Breast epithelium (tissue), 4 donors: Measurements from ENCODE around the gene AMMECR1L. TPM values are rescaled to one million over a fixed set of nuclear protein-coding genes. Genes with fewer than 3 reads are reported as not detected.

Source experiments
- DNase-seq, 2 donors: peaks; one replicate each; pipeline ENCODE4 v3.0.0-alpha.2; 2019; ENCODE audit warnings: low spot score in 2 of 2
- H3K27ac ChIP-seq, 2 donors: fragments of 200-600 bp; sonication (generic) in 1 of 2; one replicate each; pipeline ENCODE4 v1.5.1; 2016 to 2019; ENCODE audit warnings: mild to moderate bottlenecking in 1 of 2
- H3K27me3 ChIP-seq, 2 donors: fragments of 200-600 bp; sonication (generic) in 1 of 2; one replicate each; pipeline versions ENCODE4 v1.5.1 to v1.6.0; 2017 to 2019; ENCODE audit warnings: control low read depth in 1 of 2, mild to moderate bottlenecking in 1 of 2
- H3K36me3 ChIP-seq: fragments of 200-600 bp; one replicate; pipeline ENCODE4 v1.5.1; 2019
- H3K4me1 ChIP-seq, 2 donors: fragments of 200-600 bp; sonication (generic); one replicate each; pipeline ENCODE4 v1.5.1; 2016 to 2019; ENCODE audit warnings: control low read depth in 1 of 2
- H3K4me3 ChIP-seq, 3 donors: fragments of 200-600 bp; sonication (generic); 1 replicate in 2 of 3; 2 replicates in 1 of 3; pipeline ENCODE4 v1.5.1; 2016 to 2019; ENCODE audit warnings: mild to moderate bottlenecking in 3 of 3, moderate library complexity in 2 of 3
- H3K9me3 ChIP-seq, 2 donors: fragments of 200-600 bp; sonication (generic) in 1 of 2; one replicate each; pipeline ENCODE4 v1.5.1; 2016 to 2019; ENCODE audit warnings: control low read depth in 1 of 2
- CTCF ChIP-seq, 3 donors: fragments of 450-650 bp; IDR thresholded peaks; one replicate each; pipeline ENCODE4 v1.5.1; 2016 to 2017; ENCODE audit warnings: antibody characterized with exemption in 3 of 3, mild to moderate bottlenecking in 3 of 3, moderate library complexity in 3 of 3
- POLR2A ChIP-seq: fragments of 450-650 bp; IDR thresholded peaks from one replicate; pipeline ENCODE4 v1.6.1; 2016; ENCODE audit warnings: antibody characterized with exemption, mild to moderate bottlenecking, moderate library complexity
- POLR2AphosphoS5 ChIP-seq, 3 donors: sonication (generic); formaldehyde crosslinking; IDR thresholded peaks; one replicate each; pipeline ENCODE4 v1.6.1; 2017; ENCODE audit warnings: antibody characterized with exemption in 3 of 3
- intact Hi-C: fragments of 100-400 bp; cut with DNase I; formaldehyde crosslinking; loops from one replicate; pipeline ENCODE4 v1.15.1; 2023; ENCODE audit warnings: low total_unique reads
- total RNA-seq, 3 donors: library from RNA; depleted of rRNA; stranded (reverse); fragments of >200 nt; gene quantifications; one replicate each; pipeline ENCODE4 v1.1.0, GENCODE V29; 2016

Gene AMMECR1L
- total RNA-seq, 3 donors from 2014 or later: 14.4 to 16.4 (median 15.0) TPM

- Histone ChIP-seq H3K27me3 (no peaks in the 10 kb centered on the region), H3K9me3 (no peaks in the 10 kb centered on the region), H3K27ac (no peak overlapping the region), H3K4me3 (no peak overlapping the region), H3K4me1 (peaks cover 0 to 7% of the 10 kb centered on the region in 2 donors), H3K36me3 (no peaks in the 10 kb centered on the region)
- no peak for DNase-seq
- no peak for TF ChIP-seq POLR2AphosphoS5 (IDR thresholded peaks at IDR 0.05)
- TF ChIP-seq POLR2A: no peak
- TF ChIP-seq CTCF (IDR thresholded peaks at IDR 0.05): no peak
- intact Hi-C loops: no loop called here
These were observed 32.1 kb downstream of the AMMECR1L start for GRCh38 chr2:127853671-127854070.

- intact Hi-C loops: no loop called here
- no peak for DNase-seq
- no peak for TF ChIP-seq POLR2AphosphoS5 (IDR thresholded peaks at IDR 0.05)
- no peak for TF ChIP-seq CTCF (IDR thresholded peaks at IDR 0.05)
- TF ChIP-seq POLR2A: no peak
- no peak overlapping the region for H3K4me3 ChIP-seq
- peaks cover 0 to 7% of the 10 kb centered on the region in 2 donors for H3K4me1 ChIP-seq
- no peaks in the 10 kb centered on the region for H3K27me3 ChIP-seq
- H3K36me3 ChIP-seq: no peaks in the 10 kb centered on the region
- H3K9me3 ChIP-seq: no peaks in the 10 kb centered on the region
- no peak overlapping the region for H3K27ac ChIP-seq
These were observed 33.4 kb downstream of the AMMECR1L start for GRCh38 chr2:127852388-127852787.

- no peak for TF ChIP-seq POLR2AphosphoS5 (IDR thresholded peaks at IDR 0.05)
- TF ChIP-seq CTCF (IDR thresholded peaks at IDR 0.05): no peak
- TF ChIP-seq POLR2A: no peak
- Histone ChIP-seq H3K4me1 (no peaks in the 10 kb centered on the region), H3K27ac (no peak overlapping the region), H3K4me3 (no peak overlapping the region), H3K9me3 (no peaks in the 10 kb centered on the region), H3K36me3 (no peaks in the 10 kb centered on the region), H3K27me3 (no peaks in the 10 kb centered on the region)
- intact Hi-C loops: no loop called here
- no peak for DNase-seq
These were observed 37.8 kb downstream of the AMMECR1L start for GRCh38 chr2:127847931-127848330.

- Histone ChIP-seq H3K27me3 (no peaks in the 10 kb centered on the region), H3K9me3 (no peaks in the 10 kb centered on the region), H3K4me1 (no peaks in the 10 kb centered on the region), H3K4me3 (no peak overlapping the region), H3K27ac (no peak overlapping the region), H3K36me3 (no peaks in the 10 kb centered on the region)
- intact Hi-C loops: no loop called here
- DNase-seq: no peak
- TF ChIP-seq POLR2AphosphoS5 (IDR thresholded peaks at IDR 0.05): no peak
- no peak for TF ChIP-seq POLR2A
- no peak for TF ChIP-seq CTCF (IDR thresholded peaks at IDR 0.05)
These were observed 40.8 kb downstream of the AMMECR1L start for GRCh38 chr2:127844973-127845372.

- no peaks in the 10 kb centered on the region for H3K9me3 ChIP-seq
- H3K27me3 ChIP-seq: no peaks in the 10 kb centered on the region
- no peaks in the 10 kb centered on the region for H3K36me3 ChIP-seq
- no peaks in the 10 kb centered on the region for H3K4me1 ChIP-seq
- TF ChIP-seq CTCF (IDR thresholded peaks at IDR 0.05) (no peak), POLR2A (no peak), POLR2AphosphoS5 (IDR thresholded peaks at IDR 0.05) (no peak)
- H3K4me3 ChIP-seq: no peak overlapping the region
- no peak for DNase-seq
- H3K27ac ChIP-seq: no peak overlapping the region
- intact Hi-C loops: no loop called here
These were observed 42.1 kb downstream of the AMMECR1L start for GRCh38 chr2:127843677-127844076.
